Measurements from ENCODE around the gene PMPCB. TPM values are rescaled to one million over a fixed set of nuclear protein-coding genes. Genes with fewer than 3 reads are reported as not detected.

PMPCB gene
- polyA plus RNA-seq, 3 donors, result 42.8 to 50.8 (median 44.9) TPM

GRCh38 chr7:103293526-103293925, 3.7 kb upstream of the PMPCB start:
- no peak for DNase-seq
- no peak overlapping the region for H2AFZ ChIP-seq (ENCODE audit: insufficient read depth, low read depth, low read length, poor library complexity, severe bottlenecking)
- H3K9me3 Mint-ChIP-seq, result peaks cover 0 to 2% (median 0%) of the 10 kb centered on the region in 7 donors
- H3K27me3 ChIP-seq (ENCODE audit: control insufficient read depth in 2 of 2, insufficient read depth in 2 of 2, low read length in 2 of 2), result no peaks in the 10 kb centered on the region
- peaks cover 9 to 14% of the 10 kb centered on the region in 2 donors for H3K4me1 ChIP-seq (ENCODE audit: control insufficient read depth in 1 of 2, insufficient read depth in 2 of 2, low read length in 2 of 2)
- peaks cover 0 to 4% (median 3%) of the 10 kb centered on the region in 3 donors for H3K27me3 Mint-ChIP-seq (ENCODE audit: low read depth in 3 of 3)
- intact Hi-C loops (cut with micrococcal nuclease), result loop anchor here in 1 of 2 donors (10.0 kb wide), 1 partner anchor 219 kb away; the partner anchor contains the start of genes ARMC10 and FBXL13
- H3K79me2 ChIP-seq (ENCODE audit: insufficient read depth, low read length), result peaks cover 13% of the 10 kb centered on the region
- H4K20me1 ChIP-seq (ENCODE audit: insufficient read depth, low read length), result no peaks in the 10 kb centered on the region
- H3K4me3 ChIP-seq (replicated peaks in 1 of 3; ENCODE audit: low read depth in 2 of 3, low read length in 3 of 3), result no peak overlapping the region
- TF ChIP-seq, protein P1, sequence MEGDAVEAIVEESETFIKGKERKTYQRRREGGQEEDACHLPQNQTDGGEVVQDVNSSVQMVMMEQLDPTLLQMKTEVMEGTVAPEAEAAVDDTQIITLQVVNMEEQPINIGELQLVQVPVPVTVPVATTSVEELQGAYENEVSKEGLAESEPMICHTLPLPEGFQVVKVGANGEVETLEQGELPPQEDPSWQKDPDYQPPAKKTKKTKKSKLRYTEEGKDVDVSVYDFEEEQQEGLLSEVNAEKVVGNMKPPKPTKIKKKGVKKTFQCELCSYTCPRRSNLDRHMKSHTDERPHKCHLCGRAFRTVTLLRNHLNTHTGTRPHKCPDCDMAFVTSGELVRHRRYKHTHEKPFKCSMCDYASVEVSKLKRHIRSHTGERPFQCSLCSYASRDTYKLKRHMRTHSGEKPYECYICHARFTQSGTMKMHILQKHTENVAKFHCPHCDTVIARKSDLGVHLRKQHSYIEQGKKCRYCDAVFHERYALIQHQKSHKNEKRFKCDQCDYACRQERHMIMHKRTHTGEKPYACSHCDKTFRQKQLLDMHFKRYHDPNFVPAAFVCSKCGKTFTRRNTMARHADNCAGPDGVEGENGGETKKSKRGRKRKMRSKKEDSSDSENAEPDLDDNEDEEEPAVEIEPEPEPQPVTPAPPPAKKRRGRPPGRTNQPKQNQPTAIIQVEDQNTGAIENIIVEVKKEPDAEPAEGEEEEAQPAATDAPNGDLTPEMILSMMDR (IDR thresholded peaks at IDR 0.05), result no peak
- no peak overlapping the region for H3K4me3 Mint-ChIP-seq
- H3K27ac Mint-ChIP-seq, result no peak overlapping the region
- no peak overlapping the region for H3K9ac ChIP-seq (ENCODE audit: insufficient read depth, low read length, poor library complexity, severe bottlenecking)
- no peak overlapping the region for H3K4me2 ChIP-seq (replicated peaks; ENCODE audit: extremely low read depth, low read length, poor library complexity, severe bottlenecking)
- no peaks in the 10 kb centered on the region for H3K9me3 ChIP-seq (replicated peaks in 1 of 2; ENCODE audit: control insufficient read depth in 1 of 2, insufficient read depth in 1 of 2, low read length in 2 of 2)
- WGBS (ENCODE audit: insufficient coverage), result 100% methylated on average over 1 of the region's 1 CpG
- peaks cover 14% of the 10 kb centered on the region for H3K4me1 Mint-ChIP-seq
- H3K27ac ChIP-seq (ENCODE audit: low read depth in 1 of 2, low read length in 2 of 2), result no peak overlapping the region
- no peaks in the 10 kb centered on the region for H3K36me3 ChIP-seq (replicated peaks in 1 of 2; ENCODE audit: control insufficient read depth in 1 of 2, insufficient read depth in 2 of 2, low read length in 2 of 2)
- no peaks in the 10 kb centered on the region for H3K36me3 Mint-ChIP-seq

DNA sequence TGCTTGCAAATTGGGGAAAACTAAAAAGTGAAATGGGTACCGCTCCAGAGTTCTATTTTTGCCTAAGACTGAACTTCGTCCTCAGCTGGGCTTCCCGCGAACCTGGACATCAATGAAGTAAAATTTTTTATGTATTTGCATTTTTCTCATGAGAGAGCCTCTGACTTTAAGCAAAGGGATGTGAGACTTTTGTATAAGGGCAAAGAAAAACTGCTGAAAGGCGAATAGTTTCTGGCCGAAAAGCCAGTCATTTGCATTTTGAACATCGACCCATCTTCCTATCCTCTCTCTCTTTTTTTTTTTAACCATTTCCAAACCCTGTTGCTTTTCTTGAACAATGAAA, 573 bp downstream of the PMPCB start:
- peaks cover 0 to 1% (median 1%) of the 10 kb centered on the region in 3 donors for H3K27me3 Mint-ChIP-seq (ENCODE audit: low read depth in 3 of 3)
- WGBS (ENCODE audit: insufficient coverage), result 0% methylated on average over 4 of the region's 7 CpGs
- intact Hi-C loops (cut with micrococcal nuclease), result loop anchor here (5.0 to 10.0 kb wide), 3 partner anchors 44 to 223 kb away; partner anchors contain the start of genes ARMC10 (in 1 of the 2), DNAJC2 (in 1 of the 2) and FBXL13 (in 1 of the 2)
- peaks cover 0 to 2% (median 0%) of the 10 kb centered on the region in 7 donors for H3K9me3 Mint-ChIP-seq
- H3K27ac Mint-ChIP-seq, result peak overlapping the region; percentile 85 to 96 (median 93)
- H3K4me3 Mint-ChIP-seq, result peak overlapping the region; percentile 81 to 83
- H3K9me3 ChIP-seq (replicated peaks in 1 of 2; ENCODE audit: control insufficient read depth in 1 of 2, insufficient read depth in 1 of 2, low read length in 2 of 2), result no peaks in the 10 kb centered on the region
- peaks cover 24 to 33% of the 10 kb centered on the region in 2 donors for H3K36me3 Mint-ChIP-seq
- H3K4me3 ChIP-seq (replicated peaks in 1 of 3; ENCODE audit: low read depth in 2 of 3, low read length in 3 of 3), result peak overlapping the region; percentile 80 to 85 (median 84)
- no peaks in the 10 kb centered on the region for H3K27me3 ChIP-seq (ENCODE audit: control insufficient read depth in 2 of 2, insufficient read depth in 2 of 2, low read length in 2 of 2)
- peaks cover 30 to 41% of the 10 kb centered on the region in 2 donors for H3K36me3 ChIP-seq (replicated peaks in 1 of 2; ENCODE audit: control insufficient read depth in 1 of 2, insufficient read depth in 2 of 2, low read length in 2 of 2)
- H3K4me1 ChIP-seq (ENCODE audit: control insufficient read depth in 1 of 2, insufficient read depth in 2 of 2, low read length in 2 of 2), result peaks cover 11 to 15% of the 10 kb centered on the region in 2 donors
- H3K27ac ChIP-seq (ENCODE audit: low read depth in 1 of 2, low read length in 2 of 2), result peak overlapping the region; percentile 81 to 84
- peak overlapping the region; percentile 90 for H3K4me2 ChIP-seq (replicated peaks; ENCODE audit: extremely low read depth, low read length, poor library complexity, severe bottlenecking)
- peak overlapping the region; percentile 80 for H2AFZ ChIP-seq (ENCODE audit: insufficient read depth, low read depth, low read length, poor library complexity, severe bottlenecking)
- TF ChIP-seq, protein P1 (IDR thresholded peaks at IDR 0.05), result no peak
- no peaks in the 10 kb centered on the region for H4K20me1 ChIP-seq (ENCODE audit: insufficient read depth, low read length)
- peak overlapping the region; percentile 84 for H3K9ac ChIP-seq (ENCODE audit: insufficient read depth, low read length, poor library complexity, severe bottlenecking)
- H3K79me2 ChIP-seq (ENCODE audit: insufficient read depth, low read length), result peaks cover 34% of the 10 kb centered on the region
- no peak for DNase-seq
- H3K4me1 Mint-ChIP-seq, result peaks cover 21% of the 10 kb centered on the region

Data from CD14-positive monocyte (primary cell).